Tibial nerve (tissue), 4 donors: ENCODE measurements around the gene PAK1. TPM values are rescaled to one million over a fixed set of nuclear protein-coding genes. Genes with fewer than 3 reads are reported as not detected.

Experiments
- DNase-seq, 2 donors: peaks; one replicate each; pipeline ENCODE4 v3.0.0-alpha.2; 2019; ENCODE audit warnings: low spot score in 2 of 2
- H3K27ac ChIP-seq, 4 donors: fragments of 200-600 bp; sonication (generic) in 3 of 4; one replicate each; pipeline ENCODE4 v1.5.1; 2017 to 2019; ENCODE audit warnings: mild to moderate bottlenecking in 1 of 4
- H3K27me3 ChIP-seq, 2 donors: fragments of 200-600 bp; sonication (generic) in 1 of 2; one replicate each; pipeline versions ENCODE4 v1.5.1 to v1.6.0; 2017 to 2019
- H3K36me3 ChIP-seq, 3 donors: fragments of 200-600 bp; sonication (generic); one replicate each; pipeline ENCODE4 v1.5.1; 2018 to 2019
- H3K4me1 ChIP-seq, 4 donors: fragments of 200-600 bp; sonication (generic) in 3 of 4; one replicate each; pipeline ENCODE4 v1.5.1; 2017 to 2019
- H3K4me3 ChIP-seq, 4 donors: fragments of 200-600 bp; sonication (generic) in 3 of 4; one replicate each; pipeline ENCODE4 v1.5.1; 2017 to 2019; ENCODE audit warnings: mild to moderate bottlenecking in 1 of 4, moderate library complexity in 1 of 4
- H3K9me3 ChIP-seq, 4 donors: fragments of 200-600 bp; sonication (generic) in 3 of 4; one replicate each; pipeline ENCODE4 v1.5.1; 2017 to 2019
- CTCF ChIP-seq, 5 experiments: fragments of 200-600 bp in 3 of 5; fragments of 450-650 bp in 2 of 5; sonication (generic) in 3 of 5; IDR thresholded peaks; one replicate each; pipeline ENCODE4 v1.5.1; 2016 to 2019; ENCODE audit warnings: antibody characterized with exemption in 5 of 5, mild to moderate bottlenecking in 3 of 5, moderate library complexity in 2 of 5
- EP300 ChIP-seq, 2 donors: sonication (generic); formaldehyde crosslinking; IDR thresholded peaks; one replicate each; pipeline ENCODE4 v1.6.1; 2017; ENCODE audit warnings: antibody characterized with exemption in 2 of 2, mild to moderate bottlenecking in 1 of 2
- POLR2A ChIP-seq, 2 donors: fragments of 450-650 bp; IDR thresholded peaks; one replicate each; pipeline ENCODE4 v1.6.1; 2017; ENCODE audit warnings: antibody characterized with exemption in 2 of 2, mild to moderate bottlenecking in 2 of 2, moderate library complexity in 2 of 2
- WGBS, 2 donors: methylation state at CpG; one replicate each; pipeline ENCODE4 v1.1.5; 2018; 5-methylcytosine and 5-hydroxymethylcytosine counted together
- total RNA-seq, 4 donors: library from RNA; depleted of rRNA; stranded (reverse); fragments of >200 nt; gene quantifications; one replicate each; pipeline ENCODE4 v1.1.0, GENCODE V29; 2016

Gene PAK1
- total RNA-seq, 4 donors from 2014 or later = 13.9 to 28.5 (median 25.4) TPM

- 75 to 84% methylated on average over 2 of the region's 2 CpGs for WGBS, 2 donors
- Histone ChIP-seq H3K4me3 (no peak overlapping the region), H3K4me1 (no peaks in the 10 kb centered on the region), H3K9me3 (no peaks in the 10 kb centered on the region), H3K36me3 (no peaks in the 10 kb centered on the region), H3K27me3 (no peaks in the 10 kb centered on the region), H3K27ac (no peak overlapping the region)
- no peak for DNase-seq
- TF ChIP-seq CTCF (IDR thresholded peaks at IDR 0.05) (no peak), EP300 (IDR thresholded peaks at IDR 0.05) (no peak)
Measured at GRCh38 chr11:77438487-77438886, 35.4 kb downstream of the PAK1 start.

GRCh38 chr11:77436969-77437368 lies 36.9 kb downstream of the PAK1 start:
- WGBS, 2 donors = 41 to 42% methylated on average over 1 of the region's 1 CpG
- no peak overlapping the region for H3K4me3 ChIP-seq
- no peaks in the 10 kb centered on the region for H3K9me3 ChIP-seq
- no peaks in the 10 kb centered on the region for H3K27me3 ChIP-seq
- no peaks in the 10 kb centered on the region for H3K36me3 ChIP-seq
- no peak for TF ChIP-seq POLR2A (IDR thresholded peaks at IDR 0.05)
- TF ChIP-seq CTCF (IDR thresholded peaks at IDR 0.05) = no peak
- TF ChIP-seq EP300 (IDR thresholded peaks at IDR 0.05) = no peak
- no peak for DNase-seq
- no peak overlapping the region for H3K27ac ChIP-seq
- H3K4me1 ChIP-seq = no peaks in the 10 kb centered on the region

GRCh38 chr11:77436506-77436905 lies 37.4 kb downstream of the PAK1 start:
- no peaks in the 10 kb centered on the region for H3K36me3 ChIP-seq
- no peaks in the 10 kb centered on the region for H3K27me3 ChIP-seq
- H3K9me3 ChIP-seq = no peaks in the 10 kb centered on the region
- H3K4me1 ChIP-seq = no peaks in the 10 kb centered on the region
- H3K27ac ChIP-seq = no peak overlapping the region
- TF ChIP-seq POLR2A (IDR thresholded peaks at IDR 0.05) (no peak), EP300 (IDR thresholded peaks at IDR 0.05) (no peak), CTCF (IDR thresholded peaks at IDR 0.05) (no peak)
- 58% methylated on average over 1 of the region's 1 CpG for WGBS, 2 donors
- no peak for DNase-seq
- H3K4me3 ChIP-seq = no peak overlapping the region

- Histone ChIP-seq H3K9me3 (no peaks in the 10 kb centered on the region), H3K4me3 (no peak overlapping the region), H3K27ac (no peak overlapping the region), H3K36me3 (no peaks in the 10 kb centered on the region), H3K27me3 (no peaks in the 10 kb centered on the region), H3K4me1 (no peaks in the 10 kb centered on the region)
- no peak for DNase-seq
- 86 to 92% methylated on average over 2 of the region's 2 CpGs for WGBS, 2 donors
- no peak for TF ChIP-seq POLR2A (IDR thresholded peaks at IDR 0.05)
- TF ChIP-seq CTCF (IDR thresholded peaks at IDR 0.05) = no peak
- TF ChIP-seq EP300 (IDR thresholded peaks at IDR 0.05) = no peak
Measured at GRCh38 chr11:77435972-77436371, 37.9 kb downstream of the PAK1 start.

- no peak for DNase-seq
- Histone ChIP-seq H3K27me3 (no peaks in the 10 kb centered on the region), H3K4me3 (no peak overlapping the region), H3K27ac (no peak overlapping the region), H3K4me1 (no peaks in the 10 kb centered on the region), H3K9me3 (no peaks in the 10 kb centered on the region), H3K36me3 (no peaks in the 10 kb centered on the region)
- WGBS, 2 donors = 74 to 82% methylated on average over 1 of the region's 1 CpG
- no peak for TF ChIP-seq CTCF (IDR thresholded peaks at IDR 0.05)
- no peak for TF ChIP-seq EP300 (IDR thresholded peaks at IDR 0.05)
- TF ChIP-seq POLR2A (IDR thresholded peaks at IDR 0.05) = no peak
Measured at GRCh38 chr11:77431813-77432212, 42.1 kb downstream of the PAK1 start.
